Measurements from ENCODE around the gene MAPK7.

MAPK7 gene

DNA sequence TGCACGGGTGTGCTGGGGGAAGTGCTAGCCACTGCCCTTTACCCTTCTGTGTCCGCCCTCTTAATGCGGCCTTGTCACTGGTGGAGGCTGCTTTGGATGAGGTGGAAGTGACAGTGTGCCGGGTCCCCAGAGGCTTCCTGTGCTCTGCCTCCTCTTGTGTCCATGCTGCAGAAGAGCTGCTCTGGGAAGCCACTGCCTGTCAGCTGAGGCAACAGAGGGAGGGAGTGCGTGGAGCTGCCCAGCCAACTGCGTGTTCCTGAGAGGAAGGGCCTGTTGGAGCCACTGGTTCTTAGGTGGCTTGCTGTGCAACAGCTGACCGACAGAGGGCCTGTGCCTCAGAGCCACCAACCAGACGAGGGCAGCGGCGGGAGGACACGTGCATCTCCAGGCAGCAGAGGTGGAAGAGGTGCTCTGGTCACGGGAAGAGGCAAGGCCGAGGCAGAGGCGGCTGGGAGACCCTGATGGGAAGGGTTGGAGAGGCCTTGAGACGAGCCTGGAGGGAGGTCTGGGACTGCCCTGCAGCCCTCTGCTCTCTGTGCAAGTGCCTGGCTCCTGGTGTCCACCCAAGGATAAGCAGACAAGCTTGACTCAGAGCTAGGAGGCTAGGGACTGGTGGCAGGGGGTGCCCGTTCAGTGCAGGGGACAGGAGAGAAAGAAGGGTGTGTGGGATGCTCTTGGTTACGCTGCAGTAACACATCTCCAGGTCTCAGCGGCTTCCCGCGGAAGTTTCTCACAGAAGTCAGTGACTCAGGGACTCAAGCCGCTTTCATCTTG, 41.2 kb upstream of the MAPK7 start:
- Histone ChIP-seq H3K9ac (ENCODE audit: low read length) (no peak overlapping the region), H3K27me3 (ENCODE audit: control insufficient read depth, insufficient read depth, low read length) (no peaks in the 10 kb centered on the region), H3K9me3 (ENCODE audit: control insufficient read depth, low read depth, low read length) (no peaks in the 10 kb centered on the region)

DNA sequence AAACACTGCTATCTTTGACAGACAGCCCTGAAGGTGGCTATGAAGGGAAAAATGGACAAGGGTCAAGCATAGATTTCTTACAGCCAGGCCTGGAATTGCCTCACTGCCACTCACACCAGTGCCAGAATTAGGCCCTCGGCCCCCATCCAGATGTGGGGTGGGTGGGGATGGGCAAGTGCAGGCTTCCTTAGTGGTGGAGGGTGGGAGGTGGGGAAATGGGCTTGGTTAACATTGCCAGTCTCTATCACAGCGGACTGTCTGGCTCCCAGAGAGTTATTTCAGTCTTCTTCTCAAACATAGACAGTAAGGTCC, 40.6 kb upstream of the MAPK7 start:
- Histone ChIP-seq H3K27me3 (ENCODE audit: control insufficient read depth, insufficient read depth, low read length) (no peaks in the 10 kb centered on the region), H3K36me3 (ENCODE audit: control insufficient read depth, low read depth, low read length) (no peaks in the 10 kb centered on the region), H3K4me1 (ENCODE audit: control insufficient read depth, low read depth, low read length) (peaks cover 19% of the 10 kb centered on the region), H3K4me3 (ENCODE audit: low read length) (no peak overlapping the region), H3K9me3 (ENCODE audit: control insufficient read depth, low read depth, low read length) (no peaks in the 10 kb centered on the region), H3K27ac (ENCODE audit: low read length) (no peak overlapping the region), H3K9ac (ENCODE audit: low read length) (no peak overlapping the region)

More for the DNA sequence above, 41.2 kb upstream of the MAPK7 start:
- Histone ChIP-seq H3K27ac (ENCODE audit: low read length) (no peak overlapping the region), H3K36me3 (ENCODE audit: control insufficient read depth, low read depth, low read length) (no peaks in the 10 kb centered on the region), H3K4me3 (ENCODE audit: low read length) (no peak overlapping the region), H3K4me1 (ENCODE audit: control insufficient read depth, low read depth, low read length) (peaks cover 19% of the 10 kb centered on the region)

DNA sequence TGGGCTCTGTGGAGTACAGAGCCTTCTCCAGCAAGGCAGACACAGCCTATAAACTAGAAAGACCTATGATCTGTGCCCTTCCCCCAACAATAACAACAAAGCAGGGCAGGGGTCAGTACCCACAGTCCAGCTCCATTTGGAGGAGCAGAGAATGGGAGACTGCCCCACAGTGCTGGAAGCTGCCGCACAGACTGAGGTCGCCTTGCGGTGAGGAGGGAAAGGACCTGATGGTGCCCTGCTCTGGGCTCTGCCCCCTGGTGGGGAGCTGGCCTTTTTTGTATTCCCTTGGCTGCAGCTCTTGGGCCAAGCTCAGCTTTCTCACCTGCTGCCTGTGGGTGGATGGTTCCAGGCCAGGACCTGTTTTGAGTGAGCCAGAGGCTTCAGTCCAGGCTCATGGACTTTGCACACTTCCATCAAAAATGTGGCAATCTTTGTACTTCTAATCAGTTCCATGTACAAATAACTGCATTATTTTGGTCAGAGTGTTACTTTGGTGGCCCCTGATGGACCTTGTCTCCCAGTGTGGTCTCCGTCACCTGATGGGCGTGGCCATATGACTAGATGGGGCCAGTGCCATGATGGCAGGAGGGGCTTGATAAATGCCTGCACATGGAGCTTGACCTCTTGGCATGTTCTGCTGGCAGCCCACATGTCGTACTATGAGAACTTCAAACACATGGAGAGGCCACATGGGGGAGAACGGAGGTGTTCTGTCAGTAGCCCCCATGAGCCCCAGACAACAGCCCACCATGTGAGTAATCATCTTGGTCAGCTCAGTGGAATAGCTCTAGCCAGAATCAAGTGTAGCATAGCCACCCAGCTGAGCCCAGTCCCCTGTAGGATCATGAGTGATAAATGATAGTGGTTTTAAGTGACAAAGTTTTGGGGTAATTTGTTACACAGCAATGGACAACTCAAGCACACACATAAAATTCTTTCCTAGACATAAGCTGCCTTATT, 40.0 kb upstream of the MAPK7 start:
- H3K27me3 ChIP-seq (ENCODE audit: control insufficient read depth, insufficient read depth, low read length), result no peaks in the 10 kb centered on the region
- H3K9ac ChIP-seq (ENCODE audit: low read length), result no peak overlapping the region
- no peaks in the 10 kb centered on the region for H3K36me3 ChIP-seq (ENCODE audit: control insufficient read depth, low read depth, low read length)
- H3K9me3 ChIP-seq (ENCODE audit: control insufficient read depth, low read depth, low read length), result no peaks in the 10 kb centered on the region
- H3K4me3 ChIP-seq (ENCODE audit: low read length), result no peak overlapping the region
- no peak overlapping the region for H3K27ac ChIP-seq (ENCODE audit: low read length)
- H3K4me1 ChIP-seq (ENCODE audit: control insufficient read depth, low read depth, low read length), result peaks cover 19% of the 10 kb centered on the region

GRCh38 chr17:19339341-19339815, 38.9 kb upstream of the MAPK7 start:
- no peaks in the 10 kb centered on the region for H3K27me3 ChIP-seq (ENCODE audit: control insufficient read depth, insufficient read depth, low read length)
- peaks cover 19% of the 10 kb centered on the region for H3K4me1 ChIP-seq (ENCODE audit: control insufficient read depth, low read depth, low read length)
- no peak overlapping the region for H3K27ac ChIP-seq (ENCODE audit: low read length)
- H3K36me3 ChIP-seq (ENCODE audit: control insufficient read depth, low read depth, low read length), result no peaks in the 10 kb centered on the region
- H3K4me3 ChIP-seq (ENCODE audit: low read length), result no peak overlapping the region
- no peaks in the 10 kb centered on the region for H3K9me3 ChIP-seq (ENCODE audit: control insufficient read depth, low read depth, low read length)
- no peak overlapping the region for H3K9ac ChIP-seq (ENCODE audit: low read length)

DNA sequence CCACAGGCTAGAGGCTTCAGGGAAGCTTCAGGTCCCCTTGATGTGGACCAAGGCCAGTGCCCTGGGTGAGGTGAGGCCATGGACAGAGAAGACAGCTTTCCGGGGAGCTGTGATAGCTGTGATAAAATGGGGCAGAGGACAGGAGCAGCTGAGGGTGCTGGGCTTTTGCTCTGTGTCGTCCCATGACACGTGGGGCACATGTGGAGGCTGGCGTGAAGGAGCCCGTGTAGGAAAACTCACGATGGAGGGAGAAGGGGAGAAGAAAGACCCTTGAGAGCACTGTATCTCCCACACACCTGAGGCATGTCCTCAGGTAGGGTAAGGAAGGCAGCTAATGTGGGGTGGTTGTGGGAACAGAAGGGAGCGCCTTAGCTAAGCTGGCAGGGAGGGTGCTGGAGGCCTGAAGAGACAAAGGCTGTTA, 37.1 kb upstream of the MAPK7 start:
- Histone ChIP-seq H3K27ac (ENCODE audit: low read length) (no peak overlapping the region), H3K9ac (ENCODE audit: low read length) (no peak overlapping the region), H3K4me3 (ENCODE audit: low read length) (no peak overlapping the region), H3K27me3 (ENCODE audit: control insufficient read depth, insufficient read depth, low read length) (no peaks in the 10 kb centered on the region), H3K36me3 (ENCODE audit: control insufficient read depth, low read depth, low read length) (no peaks in the 10 kb centered on the region), H3K4me1 (ENCODE audit: control insufficient read depth, low read depth, low read length) (peaks cover 19% of the 10 kb centered on the region), H3K9me3 (ENCODE audit: control insufficient read depth, low read depth, low read length) (no peaks in the 10 kb centered on the region)

GRCh38 chr17:19341641-19342610, 36.4 kb upstream of the MAPK7 start:
- no peaks in the 10 kb centered on the region for H3K36me3 ChIP-seq (ENCODE audit: control insufficient read depth, low read depth, low read length)
- H3K9ac ChIP-seq (ENCODE audit: low read length), result no peak overlapping the region
- H3K27ac ChIP-seq (ENCODE audit: low read length), result no peak overlapping the region
- no peaks in the 10 kb centered on the region for H3K27me3 ChIP-seq (ENCODE audit: control insufficient read depth, insufficient read depth, low read length)
- H3K9me3 ChIP-seq (ENCODE audit: control insufficient read depth, low read depth, low read length), result no peaks in the 10 kb centered on the region
- H3K4me1 ChIP-seq (ENCODE audit: control insufficient read depth, low read depth, low read length), result peaks cover 19% of the 10 kb centered on the region
- H3K4me3 ChIP-seq (ENCODE audit: low read length), result no peak overlapping the region

GRCh38 chr17:19342611-19343255, 35.6 kb upstream of the MAPK7 start:
- no peak overlapping the region for H3K4me3 ChIP-seq (ENCODE audit: low read length)
- H3K36me3 ChIP-seq (ENCODE audit: control insufficient read depth, low read depth, low read length), result no peaks in the 10 kb centered on the region
- H3K27me3 ChIP-seq (ENCODE audit: control insufficient read depth, insufficient read depth, low read length), result no peaks in the 10 kb centered on the region
- H3K4me1 ChIP-seq (ENCODE audit: control insufficient read depth, low read depth, low read length), result peaks cover 19% of the 10 kb centered on the region
- no peak overlapping the region for H3K9ac ChIP-seq (ENCODE audit: low read length)
- no peak overlapping the region for H3K27ac ChIP-seq (ENCODE audit: low read length)
- no peaks in the 10 kb centered on the region for H3K9me3 ChIP-seq (ENCODE audit: control insufficient read depth, low read depth, low read length)

DNA sequence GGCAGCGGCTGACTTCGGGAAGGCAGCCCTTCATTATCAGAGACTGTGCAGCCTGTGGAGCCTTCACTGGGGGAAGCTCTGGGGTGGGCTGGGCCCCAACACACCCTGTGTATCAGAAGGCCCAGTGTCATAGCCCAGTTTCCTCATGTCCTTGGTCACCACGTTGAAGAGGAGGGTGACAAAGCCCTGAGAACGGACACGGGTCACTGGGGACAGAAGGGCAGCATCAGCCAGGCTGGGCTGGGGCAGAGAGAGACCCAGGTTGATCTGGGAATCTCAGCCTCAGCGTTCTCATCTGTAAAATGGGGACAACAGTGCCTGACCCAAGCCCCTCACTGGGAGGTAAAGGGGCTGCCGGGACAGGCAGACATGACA, 35.1 kb upstream of the MAPK7 start:
- Histone ChIP-seq H3K4me1 (ENCODE audit: control insufficient read depth, low read depth, low read length) (peaks cover 15% of the 10 kb centered on the region), H3K27me3 (ENCODE audit: control insufficient read depth, insufficient read depth, low read length) (no peaks in the 10 kb centered on the region), H3K4me3 (ENCODE audit: low read length) (no peak overlapping the region), H3K9ac (ENCODE audit: low read length) (no peak overlapping the region), H3K27ac (ENCODE audit: low read length) (no peak overlapping the region), H3K9me3 (ENCODE audit: control insufficient read depth, low read depth, low read length) (no peaks in the 10 kb centered on the region), H3K36me3 (ENCODE audit: control insufficient read depth, low read depth, low read length) (no peaks in the 10 kb centered on the region)

DNA sequence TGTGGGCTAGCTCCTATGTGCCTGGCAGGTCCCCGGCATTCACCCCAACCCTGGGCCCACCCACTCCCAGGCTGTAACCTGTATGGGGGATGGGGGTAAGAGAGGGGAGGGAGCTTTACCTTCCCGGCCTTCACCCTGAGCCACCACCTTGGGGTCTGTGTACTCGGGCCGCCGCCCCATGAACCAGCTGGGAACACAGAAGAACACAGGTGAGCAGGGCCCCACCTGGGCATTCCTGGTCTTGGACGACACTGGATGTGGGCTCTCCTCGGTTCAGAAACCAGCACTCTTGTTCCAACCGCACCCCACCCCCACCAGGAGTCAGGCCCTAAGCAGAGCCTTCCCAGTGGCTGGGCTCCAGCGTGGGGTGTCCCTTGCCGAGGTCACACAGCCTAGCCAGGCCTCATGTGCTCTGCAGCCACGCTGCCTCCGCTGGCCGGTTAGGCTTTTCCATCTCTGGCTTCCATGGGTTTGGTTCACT, 34.6 kb upstream of the MAPK7 start:
- Histone ChIP-seq H3K9me3 (ENCODE audit: control insufficient read depth, low read depth, low read length) (no peaks in the 10 kb centered on the region), H3K4me1 (ENCODE audit: control insufficient read depth, low read depth, low read length) (peaks cover 10% of the 10 kb centered on the region), H3K27me3 (ENCODE audit: control insufficient read depth, insufficient read depth, low read length) (no peaks in the 10 kb centered on the region), H3K27ac (ENCODE audit: low read length) (no peak overlapping the region), H3K36me3 (ENCODE audit: control insufficient read depth, low read depth, low read length) (peaks cover 1% of the 10 kb centered on the region), H3K4me3 (ENCODE audit: low read length) (no peak overlapping the region), H3K9ac (ENCODE audit: low read length) (no peak overlapping the region)

DNA sequence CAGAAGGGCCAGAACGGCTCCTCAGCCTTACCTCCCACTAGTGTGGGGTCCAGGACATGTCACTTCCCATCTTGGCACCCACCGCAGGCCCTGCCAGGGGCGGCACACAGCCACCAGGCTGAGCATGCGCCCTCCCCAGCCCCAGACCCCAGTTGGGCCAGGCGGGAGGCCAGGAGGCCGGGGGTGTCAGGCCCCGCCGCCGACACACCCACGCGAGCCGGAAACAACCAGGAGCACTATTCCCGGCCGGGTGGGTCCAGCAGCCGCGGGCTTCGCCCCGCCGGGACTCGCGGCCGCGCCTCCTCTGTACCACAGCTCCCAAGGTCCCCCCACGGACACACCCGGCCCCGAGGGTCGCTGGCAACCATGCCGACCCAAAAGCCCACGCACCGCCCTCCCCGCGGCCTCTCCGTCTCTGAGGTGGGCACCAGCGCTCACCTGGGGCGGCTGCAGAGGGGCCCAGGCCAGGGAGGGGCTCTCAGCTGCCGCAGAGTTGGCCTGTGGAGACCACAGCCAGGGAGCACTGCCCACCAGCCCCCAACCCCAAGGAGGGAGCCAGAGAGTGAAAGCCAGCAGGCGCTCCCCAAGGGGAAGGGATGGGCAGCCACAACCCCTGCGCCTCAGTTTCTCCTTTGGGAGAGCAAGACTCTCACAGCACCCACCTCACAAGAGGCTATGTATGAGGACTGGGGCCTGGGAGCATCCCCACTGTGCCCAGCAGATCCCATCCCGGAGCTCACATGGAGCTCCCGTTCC, 33.8 kb upstream of the MAPK7 start:
- no peaks in the 10 kb centered on the region for H3K9me3 ChIP-seq (ENCODE audit: control insufficient read depth, low read depth, low read length)

More for the DNA sequence above, 33.8 kb upstream of the MAPK7 start:
- H3K4me3 ChIP-seq (ENCODE audit: low read length), result no peak overlapping the region
- peaks cover 4% of the 10 kb centered on the region for H3K36me3 ChIP-seq (ENCODE audit: control insufficient read depth, low read depth, low read length)
- no peak overlapping the region for H3K27ac ChIP-seq (ENCODE audit: low read length)
- no peaks in the 10 kb centered on the region for H3K27me3 ChIP-seq (ENCODE audit: control insufficient read depth, insufficient read depth, low read length)
- peaks cover 2% of the 10 kb centered on the region for H3K4me1 ChIP-seq (ENCODE audit: control insufficient read depth, low read depth, low read length)
- H3K9ac ChIP-seq (ENCODE audit: low read length), result no peak overlapping the region
